Left renal pelvis (tissue), 4 donors: ENCODE measurements around the gene ABCA9. TPM values are rescaled to one million over a fixed set of nuclear protein-coding genes. Genes with fewer than 3 reads are reported as not detected.

ENCODE experiments used
- DNase-seq, 4 donors: peaks; one replicate each; pipeline ENCODE4 v3.0.0-alpha.2; 2013; ENCODE audit warnings: low read depth in 4 of 4, low spot score in 3 of 4
- polyA plus RNA-seq, 4 donors: library from polyadenylated mRNA; unstranded; fragments of 120-200 nt; gene quantifications; one replicate each; pipeline ENCODE4 v1.2.1, GENCODE V29; 2013; ENCODE audit not compliant: insufficient read length in 4 of 4

ABCA9 gene
- polyA plus RNA-seq, 4 donors, result 1.8 to 9.4 (median 3.8) TPM

- no peak for DNase-seq
Observed at GRCh38 chr17:69069226-69069750, 8.6 kb upstream of the ABCA9 start.

GRCh38 chr17:69067274-69068047 is 6.7 kb upstream of the ABCA9 start:
- DNase-seq, result no peak

GRCh38 chr17:69066482-69066881 is 5.8 kb upstream of the ABCA9 start:
- no peak for DNase-seq

- no peak for DNase-seq
Observed at GRCh38 chr17:69065113-69065512, 4.4 kb upstream of the ABCA9 start.

- no peak for DNase-seq
Observed at GRCh38 chr17:69064476-69064875, 3.7 kb upstream of the ABCA9 start.

GRCh38 chr17:69064001-69064400 is 3.3 kb upstream of the ABCA9 start:
- DNase-seq, result no peak

GRCh38 chr17:69062860-69063581 is 2.3 kb upstream of the ABCA9 start:
- DNase-seq, result no peak

GRCh38 chr17:69061721-69062556 is 1.2 kb upstream of the ABCA9 start:
- no peak for DNase-seq

- no peak for DNase-seq
Observed at GRCh38 chr17:69059458-69060175, 1.1 kb downstream of the ABCA9 start.

- no peak for DNase-seq
Observed at GRCh38 chr17:69058165-69058564, 2.6 kb downstream of the ABCA9 start.

GRCh38 chr17:69057280-69057679 is 3.4 kb downstream of the ABCA9 start:
- DNase-seq, result no peak

GRCh38 chr17:69056179-69056823 is 4.4 kb downstream of the ABCA9 start:
- no peak for DNase-seq

- DNase-seq, result no peak
Observed at GRCh38 chr17:69055334-69055733, 5.4 kb downstream of the ABCA9 start.

- no peak for DNase-seq
Observed at GRCh38 chr17:69050999-69051775, 9.5 kb downstream of the ABCA9 start.

- no peak for DNase-seq
Observed at GRCh38 chr17:69048634-69049033, 12.1 kb downstream of the ABCA9 start.

GRCh38 chr17:69047368-69048263 is 13.1 kb downstream of the ABCA9 start:
- DNase-seq, result no peak

- no peak for DNase-seq
Observed at GRCh38 chr17:69046121-69046807, 14.5 kb downstream of the ABCA9 start.
